ENCODE measurements around the gene KICS2. TPM values are rescaled to one million over a fixed set of nuclear protein-coding genes. Genes with fewer than 3 reads are reported as not detected.

Gene KICS2
- total RNA-seq, 1 donor from 2014 or later, result 3.8 TPM

DNA sequence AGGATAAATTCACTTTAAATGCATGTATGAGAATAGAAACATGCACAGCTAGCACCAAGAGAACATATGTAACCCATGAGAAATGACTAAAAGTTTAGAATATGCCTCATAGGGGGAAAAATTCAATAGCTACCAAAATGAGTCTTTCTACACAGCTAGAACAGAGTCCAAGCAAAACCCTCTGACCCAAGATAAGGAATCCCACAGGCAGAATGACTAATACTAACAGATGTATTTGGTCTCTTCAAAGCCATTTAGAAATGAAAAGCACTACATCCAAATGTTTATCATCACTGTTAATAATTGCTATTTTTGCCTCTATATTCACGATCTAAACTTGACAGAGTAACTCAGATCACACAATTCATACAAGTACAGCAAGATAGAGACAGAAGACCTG, 44.0 kb downstream of the KICS2 start:
- H3K36me3 Mint-ChIP-seq (ENCODE audit: low read depth, unreplicated experiment), result no peaks in the 10 kb centered on the region
- Histone ChIP-seq H3K9me3 (ENCODE audit: insufficient read depth, low read depth, low read length) (no peaks in the 10 kb centered on the region), H3K4me3 (ENCODE audit: insufficient read depth, low read depth, low read length) (peak overlapping the region; percentile 12), H3K9ac (ENCODE audit: low read length) (peak overlapping the region; percentile 69), H3K27ac (ENCODE audit: low read depth, low read length) (peak overlapping the region; percentile 84), H3K36me3 (ENCODE audit: insufficient read depth, low read length) (no peaks in the 10 kb centered on the region), H3K4me2 (ENCODE audit: low read length) (peak overlapping the region; percentile 73), H2AFZ (ENCODE audit: low read depth, low read length) (no peak overlapping the region), H3K4me1 (ENCODE audit: insufficient read depth, low read length) (peaks cover 42% of the 10 kb centered on the region), H3K27me3 (ENCODE audit: insufficient read depth, low read length) (no peaks in the 10 kb centered on the region), H4K20me1 (ENCODE audit: insufficient read depth, low read length) (no peaks in the 10 kb centered on the region), H3K79me2 (ENCODE audit: insufficient read depth, low read length) (no peaks in the 10 kb centered on the region)
- H3K27me3 Mint-ChIP-seq (ENCODE audit: low read depth, unreplicated experiment), result no peaks in the 10 kb centered on the region
- DNase-seq (ENCODE audit: low read depth) (peak; percentile 94), FAIRE-seq (peak; percentile 93)
- peak overlapping the region; percentile 59 for H3K27ac Mint-ChIP-seq (ENCODE audit: unreplicated experiment)
- TF ChIP-seq, protein P1, sequence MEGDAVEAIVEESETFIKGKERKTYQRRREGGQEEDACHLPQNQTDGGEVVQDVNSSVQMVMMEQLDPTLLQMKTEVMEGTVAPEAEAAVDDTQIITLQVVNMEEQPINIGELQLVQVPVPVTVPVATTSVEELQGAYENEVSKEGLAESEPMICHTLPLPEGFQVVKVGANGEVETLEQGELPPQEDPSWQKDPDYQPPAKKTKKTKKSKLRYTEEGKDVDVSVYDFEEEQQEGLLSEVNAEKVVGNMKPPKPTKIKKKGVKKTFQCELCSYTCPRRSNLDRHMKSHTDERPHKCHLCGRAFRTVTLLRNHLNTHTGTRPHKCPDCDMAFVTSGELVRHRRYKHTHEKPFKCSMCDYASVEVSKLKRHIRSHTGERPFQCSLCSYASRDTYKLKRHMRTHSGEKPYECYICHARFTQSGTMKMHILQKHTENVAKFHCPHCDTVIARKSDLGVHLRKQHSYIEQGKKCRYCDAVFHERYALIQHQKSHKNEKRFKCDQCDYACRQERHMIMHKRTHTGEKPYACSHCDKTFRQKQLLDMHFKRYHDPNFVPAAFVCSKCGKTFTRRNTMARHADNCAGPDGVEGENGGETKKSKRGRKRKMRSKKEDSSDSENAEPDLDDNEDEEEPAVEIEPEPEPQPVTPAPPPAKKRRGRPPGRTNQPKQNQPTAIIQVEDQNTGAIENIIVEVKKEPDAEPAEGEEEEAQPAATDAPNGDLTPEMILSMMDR (IDR thresholded peaks at IDR 0.05; ENCODE audit: insufficient read depth, low read depth, low read length), result no peak
- no peak for TF ChIP-seq EZH2 (IDR thresholded peaks at IDR 0.05; ENCODE audit: insufficient read depth, low read length)
- peaks cover 47% of the 10 kb centered on the region for H3K4me1 Mint-ChIP-seq (ENCODE audit: low read depth, unreplicated experiment)
- H3K4me3 Mint-ChIP-seq (ENCODE audit: unreplicated experiment), result no peak overlapping the region
- H3K9me3 Mint-ChIP-seq (ENCODE audit: unreplicated experiment), result no peaks in the 10 kb centered on the region

DNA sequence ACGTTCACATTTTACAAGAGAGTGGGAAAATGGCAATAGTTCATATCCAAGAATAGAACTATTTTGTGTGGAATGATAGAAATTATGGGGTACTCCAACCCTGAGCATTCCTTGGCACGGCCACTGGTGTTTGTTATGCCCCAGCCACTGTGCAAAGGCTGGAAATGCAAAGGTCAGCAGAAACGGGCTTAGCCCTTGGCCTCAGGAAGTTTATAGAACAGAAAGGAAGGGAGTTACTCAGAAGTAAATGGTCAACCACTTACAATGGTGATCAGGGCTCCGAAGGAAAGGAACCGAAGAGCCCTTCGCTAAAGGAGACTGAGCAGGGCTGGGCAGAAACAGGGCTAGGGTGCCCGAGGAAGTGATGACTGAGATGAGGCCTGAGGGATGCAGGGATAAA, 45.1 kb downstream of the KICS2 start:
- Mint-ChIP-seq H3K4me3 (ENCODE audit: unreplicated experiment) (no peak overlapping the region), H3K9me3 (ENCODE audit: unreplicated experiment) (no peaks in the 10 kb centered on the region), H3K27me3 (ENCODE audit: low read depth, unreplicated experiment) (no peaks in the 10 kb centered on the region), H3K4me1 (ENCODE audit: low read depth, unreplicated experiment) (peaks cover 41% of the 10 kb centered on the region), H3K27ac (ENCODE audit: unreplicated experiment) (peak overlapping the region; percentile 11), H3K36me3 (ENCODE audit: low read depth, unreplicated experiment) (no peaks in the 10 kb centered on the region)
- H4K20me1 ChIP-seq (ENCODE audit: insufficient read depth, low read length), result no peaks in the 10 kb centered on the region
- no peak for FAIRE-seq
- H3K27me3 ChIP-seq (ENCODE audit: insufficient read depth, low read length), result no peaks in the 10 kb centered on the region
- no peak overlapping the region for H3K4me2 ChIP-seq (ENCODE audit: low read length)
- TF ChIP-seq, protein P1 (IDR thresholded peaks at IDR 0.05; ENCODE audit: insufficient read depth, low read depth, low read length), result no peak
- TF ChIP-seq EZH2 (IDR thresholded peaks at IDR 0.05; ENCODE audit: insufficient read depth, low read length), result no peak
- no peaks in the 10 kb centered on the region for H3K9me3 ChIP-seq (ENCODE audit: insufficient read depth, low read depth, low read length)
- no peak for DNase-seq (ENCODE audit: low read depth)
- no peak overlapping the region for H3K9ac ChIP-seq (ENCODE audit: low read length)
- H2AFZ ChIP-seq (ENCODE audit: low read depth, low read length), result no peak overlapping the region
- no peak overlapping the region for H3K4me3 ChIP-seq (ENCODE audit: insufficient read depth, low read depth, low read length)
- H3K27ac ChIP-seq (ENCODE audit: low read depth, low read length), result no peak overlapping the region
- H3K36me3 ChIP-seq (ENCODE audit: insufficient read depth, low read length), result no peaks in the 10 kb centered on the region
- H3K4me1 ChIP-seq (ENCODE audit: insufficient read depth, low read length), result peaks cover 38% of the 10 kb centered on the region
- H3K79me2 ChIP-seq (ENCODE audit: insufficient read depth, low read length), result no peaks in the 10 kb centered on the region

DNA sequence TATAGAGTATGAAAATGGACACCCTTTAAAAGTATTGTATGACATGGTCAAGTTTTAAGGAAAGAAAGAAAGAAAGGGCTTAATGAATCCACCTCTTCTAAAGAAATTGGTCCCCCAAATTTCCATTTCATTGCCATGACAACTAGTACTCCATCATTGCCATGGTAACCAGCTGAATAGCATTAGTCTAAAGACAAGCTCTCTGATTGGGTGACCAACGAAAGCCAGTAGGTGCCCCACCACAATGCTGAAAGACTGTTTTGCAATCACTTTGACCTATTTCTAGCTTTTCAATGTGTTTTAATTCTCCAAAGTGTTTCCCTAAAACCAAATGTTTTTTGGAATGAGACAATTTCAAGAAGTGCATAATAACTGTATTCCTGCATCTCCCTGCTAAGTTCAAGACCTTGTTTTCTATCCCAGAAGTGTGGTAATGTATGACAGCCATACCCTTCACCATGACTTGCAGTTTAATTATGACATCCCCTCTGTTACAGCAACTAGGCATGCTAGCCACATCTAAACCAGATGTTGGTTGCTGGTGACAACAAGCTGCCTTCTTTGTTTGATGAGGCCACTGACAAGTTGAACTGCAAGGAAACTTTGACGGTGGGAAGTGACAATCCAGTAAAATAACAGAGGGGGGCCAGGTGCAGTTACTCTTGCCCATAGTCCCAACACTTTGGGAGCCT, 46.7 kb downstream of the KICS2 start:
- H3K4me3 Mint-ChIP-seq (ENCODE audit: unreplicated experiment), result no peak overlapping the region
- no peak overlapping the region for H3K9ac ChIP-seq (ENCODE audit: low read length)
- H3K9me3 Mint-ChIP-seq (ENCODE audit: unreplicated experiment), result no peaks in the 10 kb centered on the region
- peaks cover 37% of the 10 kb centered on the region for H3K4me1 ChIP-seq (ENCODE audit: insufficient read depth, low read length)
- no peaks in the 10 kb centered on the region for H3K9me3 ChIP-seq (ENCODE audit: insufficient read depth, low read depth, low read length)
- H4K20me1 ChIP-seq (ENCODE audit: insufficient read depth, low read length), result no peaks in the 10 kb centered on the region
- H3K27me3 ChIP-seq (ENCODE audit: insufficient read depth, low read length), result no peaks in the 10 kb centered on the region
- H3K36me3 Mint-ChIP-seq (ENCODE audit: low read depth, unreplicated experiment), result no peaks in the 10 kb centered on the region
- H3K79me2 ChIP-seq (ENCODE audit: insufficient read depth, low read length), result no peaks in the 10 kb centered on the region
- H3K4me3 ChIP-seq (ENCODE audit: insufficient read depth, low read depth, low read length), result no peak overlapping the region
- TF ChIP-seq EZH2 (IDR thresholded peaks at IDR 0.05; ENCODE audit: insufficient read depth, low read length), result no peak
- TF ChIP-seq, protein P1 (IDR thresholded peaks at IDR 0.05; ENCODE audit: insufficient read depth, low read depth, low read length), result no peak
- FAIRE-seq (no peak), DNase-seq (ENCODE audit: low read depth) (no peak)
- no peak overlapping the region for H3K27ac Mint-ChIP-seq (ENCODE audit: unreplicated experiment)
- no peaks in the 10 kb centered on the region for H3K36me3 ChIP-seq (ENCODE audit: insufficient read depth, low read length)
- no peak overlapping the region for H2AFZ ChIP-seq (ENCODE audit: low read depth, low read length)
- H3K27me3 Mint-ChIP-seq (ENCODE audit: low read depth, unreplicated experiment), result no peaks in the 10 kb centered on the region
- peaks cover 41% of the 10 kb centered on the region for H3K4me1 Mint-ChIP-seq (ENCODE audit: low read depth, unreplicated experiment)
- no peak overlapping the region for H3K27ac ChIP-seq (ENCODE audit: low read depth, low read length)
- no peak overlapping the region for H3K4me2 ChIP-seq (ENCODE audit: low read length)

Data from astrocyte (in vitro differentiated cells and primary cell).